SU-DHL-6 (cell line): Measurements from ENCODE around the gene PTGES2.

ENCODE experiments used
- H2AFZ ChIP-seq: fragments of 200-600 bp; sonication (generic); 2 replicates; pipeline ENCODE4 v1.6.1; 2014; ENCODE audit warnings: low read depth, mild to moderate bottlenecking, moderate library complexity, mixed read lengths, antibody characterized with exemption, low read length; ENCODE audit not compliant: severe bottlenecking
- H3F3A ChIP-seq: fragments of 200-600 bp; shearing (Covaris generic); 2 replicates; pipeline ENCODE4 v1.6.0; 2016; ENCODE audit warnings: antibody characterized with exemption, mild to moderate bottlenecking; ENCODE audit not compliant: insufficient read depth
- H3K27ac ChIP-seq: fragments of 200-600 bp; sonication (generic); 2 replicates; pipeline ENCODE4 v1.5.1; 2016; ENCODE audit warnings: low read depth, mild to moderate bottlenecking, low read length, moderate library complexity, mixed read lengths
- H3K27me3 ChIP-seq: fragments of 200-600 bp; sonication (generic), shearing (Covaris generic); 2 replicates; pipeline ENCODE4 v1.6.0; 2014; ENCODE audit warnings: mild to moderate bottlenecking, low read length
- H3K36me3 ChIP-seq: fragments of 200-600 bp; sonication (generic); 2 replicates; pipeline ENCODE4 v1.6.1; 2014; ENCODE audit warnings: mild to moderate bottlenecking, low read length, mixed read lengths
- H3K4me2 ChIP-seq: fragments of 300-600, 200-600 bp; shearing (Covaris generic), sonication (generic); 2 replicates; pipeline ENCODE4 v1.6.0; 2014; ENCODE audit warnings: low read length, low read depth, mild to moderate bottlenecking; ENCODE audit not compliant: poor library complexity, severe bottlenecking
- H3K4me3 ChIP-seq: fragments of 200-600 bp; sonication (generic); 2 replicates; pipeline ENCODE4 v1.5.1; 2014; ENCODE audit warnings: antibody characterized with exemption, low read length, mild to moderate bottlenecking, mixed read lengths; ENCODE audit not compliant: insufficient read depth, poor library complexity, severe bottlenecking
- H3K79me2 ChIP-seq: fragments of 200-600 bp; sonication (generic); 2 replicates; pipeline ENCODE4 v1.6.1; 2014; ENCODE audit warnings: mild to moderate bottlenecking, low read length, moderate library complexity; ENCODE audit not compliant: insufficient read depth
- H3K9ac ChIP-seq: fragments of 200-600 bp; sonication (generic); 2 replicates; pipeline ENCODE4 v1.7.0; 2014; ENCODE audit warnings: mild to moderate bottlenecking, low read length
- H3K9me2 ChIP-seq: fragments of 200-600 bp; sonication (generic); replicated peaks from 2 replicates; pipeline ENCODE4 v1.6.1; 2014; ENCODE audit warnings: low read length; ENCODE audit not compliant: insufficient read depth
- H3K9me3 ChIP-seq: fragments of 200-600 bp; sonication (generic); 2 replicates; pipeline ENCODE4 v1.6.1; 2014; ENCODE audit warnings: low read length, mixed read lengths; ENCODE audit not compliant: insufficient read depth
- H4K20me1 ChIP-seq: fragments of 200-600 bp; sonication (generic); 2 replicates; pipeline ENCODE4 v1.6.1; 2014; ENCODE audit warnings: low read depth, mild to moderate bottlenecking, antibody characterized with exemption, low read length, moderate library complexity, mixed read lengths
- EZH2phosphoT487 ChIP-seq: fragments of 200-600 bp; sonication (generic), shearing (Covaris generic); conservative IDR thresholded peaks from 2 replicates; pipeline ENCODE4 v1.6.1; 2018; ENCODE audit warnings: mild to moderate bottlenecking, antibody characterized with exemption, low read length, moderate library complexity, mixed read lengths
- TF ChIP-seq, protein P1 (sequence below): fragments of 200-600 bp; sonication (generic); IDR thresholded peaks from one replicate; pipeline ENCODE4 v1.5.1; 2017; ENCODE audit warnings: antibody characterized with exemption, mild to moderate bottlenecking, low read length, moderate library complexity; ENCODE audit not compliant: insufficient read depth, poor library complexity, severe bottlenecking

PTGES2 gene

GRCh38 chr9:128124451-128124850, 3.1 kb downstream of the PTGES2 start:
- Histone ChIP-seq H2AFZ (no peak overlapping the region), H3K36me3 (no peaks in the 10 kb centered on the region), H3K9me3 (no peaks in the 10 kb centered on the region), H3K4me2 (no peak overlapping the region), H4K20me1 (no peaks in the 10 kb centered on the region; the same call in 1 of the 2 replicates), H3K27me3 (no peaks in the 10 kb centered on the region), H3K27ac (no peak overlapping the region), H3F3A (no peaks in the 10 kb centered on the region), H3K79me2 (peaks cover 20% of the 10 kb centered on the region), H3K9me2 (no peaks in the 10 kb centered on the region), H3K4me3 (no peak overlapping the region), H3K9ac (no peak overlapping the region)
- no peak for TF ChIP-seq EZH2phosphoT487
- TF ChIP-seq, protein P1, sequence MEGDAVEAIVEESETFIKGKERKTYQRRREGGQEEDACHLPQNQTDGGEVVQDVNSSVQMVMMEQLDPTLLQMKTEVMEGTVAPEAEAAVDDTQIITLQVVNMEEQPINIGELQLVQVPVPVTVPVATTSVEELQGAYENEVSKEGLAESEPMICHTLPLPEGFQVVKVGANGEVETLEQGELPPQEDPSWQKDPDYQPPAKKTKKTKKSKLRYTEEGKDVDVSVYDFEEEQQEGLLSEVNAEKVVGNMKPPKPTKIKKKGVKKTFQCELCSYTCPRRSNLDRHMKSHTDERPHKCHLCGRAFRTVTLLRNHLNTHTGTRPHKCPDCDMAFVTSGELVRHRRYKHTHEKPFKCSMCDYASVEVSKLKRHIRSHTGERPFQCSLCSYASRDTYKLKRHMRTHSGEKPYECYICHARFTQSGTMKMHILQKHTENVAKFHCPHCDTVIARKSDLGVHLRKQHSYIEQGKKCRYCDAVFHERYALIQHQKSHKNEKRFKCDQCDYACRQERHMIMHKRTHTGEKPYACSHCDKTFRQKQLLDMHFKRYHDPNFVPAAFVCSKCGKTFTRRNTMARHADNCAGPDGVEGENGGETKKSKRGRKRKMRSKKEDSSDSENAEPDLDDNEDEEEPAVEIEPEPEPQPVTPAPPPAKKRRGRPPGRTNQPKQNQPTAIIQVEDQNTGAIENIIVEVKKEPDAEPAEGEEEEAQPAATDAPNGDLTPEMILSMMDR: no peak

DNA sequence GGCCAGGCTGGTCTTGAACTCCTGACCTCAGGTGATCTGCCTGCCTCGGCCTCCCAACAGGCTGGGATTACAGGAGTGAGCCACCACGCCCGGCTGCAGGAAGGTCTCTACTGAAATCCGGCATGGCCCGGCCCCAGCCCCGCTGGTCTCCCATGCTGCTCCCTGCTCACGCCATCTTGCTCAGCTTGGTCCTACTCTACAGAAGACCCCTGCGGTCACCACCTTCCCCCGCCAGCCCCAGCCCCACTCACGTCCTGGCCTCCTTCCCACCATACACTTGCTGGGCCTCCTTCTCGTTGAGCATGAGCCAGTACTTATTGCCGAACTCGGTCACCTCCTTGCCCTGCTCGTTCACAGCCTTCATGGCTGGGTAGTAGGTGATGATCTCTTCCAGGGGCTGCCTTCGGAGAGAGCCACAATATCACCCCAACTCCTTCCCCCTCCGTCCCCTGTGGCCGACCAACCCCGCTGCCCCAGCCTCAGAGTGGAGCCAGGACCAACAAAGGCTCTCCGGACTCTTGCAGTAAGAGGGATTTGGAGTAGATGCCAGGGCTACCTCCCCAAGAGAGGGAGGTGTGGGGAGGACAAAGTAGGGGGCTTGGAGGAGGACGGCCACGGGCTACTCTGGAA, 4.0 kb downstream of the PTGES2 start:
- Histone ChIP-seq H3K27me3 (no peaks in the 10 kb centered on the region), H3F3A (no peaks in the 10 kb centered on the region), H3K36me3 (no peaks in the 10 kb centered on the region), H3K9ac (no peak overlapping the region), H3K79me2 (peaks cover 20% of the 10 kb centered on the region), H3K4me2 (no peak overlapping the region), H3K27ac (no peak overlapping the region), H3K4me3 (no peak overlapping the region), H4K20me1 (no peaks in the 10 kb centered on the region; the same call in 1 of the 2 replicates), H2AFZ (no peak overlapping the region), H3K9me3 (no peaks in the 10 kb centered on the region), H3K9me2 (no peaks in the 10 kb centered on the region)
- no peak for TF ChIP-seq EZH2phosphoT487
- TF ChIP-seq, protein P1: no peak

DNA sequence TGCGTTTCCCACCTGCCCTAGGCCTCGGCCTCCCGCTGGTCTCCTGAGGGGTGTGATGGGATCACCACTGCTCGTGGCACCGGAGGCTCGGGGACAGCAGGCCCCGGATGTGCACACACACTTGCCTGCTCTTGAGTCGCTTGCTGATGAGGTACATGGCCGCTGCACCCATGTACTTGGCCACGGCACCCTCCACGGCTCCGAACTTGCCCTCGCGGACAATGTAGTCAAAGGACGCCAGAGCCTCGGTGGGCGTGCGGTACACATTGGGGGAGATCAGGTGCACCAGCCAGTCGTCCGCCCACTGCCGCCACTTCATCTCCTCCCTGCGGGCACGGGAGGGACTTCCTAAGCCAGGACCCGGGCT, 4.7 kb downstream of the PTGES2 start:
- Histone ChIP-seq H2AFZ (no peak overlapping the region), H3K9me2 (no peaks in the 10 kb centered on the region), H3K9me3 (no peaks in the 10 kb centered on the region), H3K4me2 (no peak overlapping the region), H3K36me3 (no peaks in the 10 kb centered on the region), H3K27ac (no peak overlapping the region), H3K27me3 (no peaks in the 10 kb centered on the region), H3K9ac (no peak overlapping the region), H4K20me1 (no peaks in the 10 kb centered on the region; the same call in 1 of the 2 replicates), H3K79me2 (peaks cover 20% of the 10 kb centered on the region), H3F3A (no peaks in the 10 kb centered on the region), H3K4me3 (no peak overlapping the region)
- no peak for TF ChIP-seq EZH2phosphoT487
- TF ChIP-seq, protein P1: no peak
